Measurements from ENCODE around the gene CPM.

The CPM gene

GRCh38 chr12:68884251-68884650, 48.7 kb downstream of the CPM start:
- Mint-ChIP-seq H3K36me3 (peaks cover 6% of the 10 kb centered on the region), H3K4me3 (no peak overlapping the region), H3K4me1 (ENCODE audit: low read depth) (peaks cover 10% of the 10 kb centered on the region), H3K27ac (no peak overlapping the region), H3K27me3 (peaks cover 1% of the 10 kb centered on the region), H3K9me3 (ENCODE audit: low read depth) (peaks cover 4% of the 10 kb centered on the region)

GRCh38 chr12:68883151-68883550, 49.8 kb downstream of the CPM start:
- Mint-ChIP-seq H3K27me3 (peaks cover 1% of the 10 kb centered on the region), H3K36me3 (peaks cover 9% of the 10 kb centered on the region), H3K27ac (no peak overlapping the region), H3K4me3 (no peak overlapping the region), H3K9me3 (ENCODE audit: low read depth) (peaks cover 9% of the 10 kb centered on the region), H3K4me1 (ENCODE audit: low read depth) (peaks cover 5% of the 10 kb centered on the region)

DNA sequence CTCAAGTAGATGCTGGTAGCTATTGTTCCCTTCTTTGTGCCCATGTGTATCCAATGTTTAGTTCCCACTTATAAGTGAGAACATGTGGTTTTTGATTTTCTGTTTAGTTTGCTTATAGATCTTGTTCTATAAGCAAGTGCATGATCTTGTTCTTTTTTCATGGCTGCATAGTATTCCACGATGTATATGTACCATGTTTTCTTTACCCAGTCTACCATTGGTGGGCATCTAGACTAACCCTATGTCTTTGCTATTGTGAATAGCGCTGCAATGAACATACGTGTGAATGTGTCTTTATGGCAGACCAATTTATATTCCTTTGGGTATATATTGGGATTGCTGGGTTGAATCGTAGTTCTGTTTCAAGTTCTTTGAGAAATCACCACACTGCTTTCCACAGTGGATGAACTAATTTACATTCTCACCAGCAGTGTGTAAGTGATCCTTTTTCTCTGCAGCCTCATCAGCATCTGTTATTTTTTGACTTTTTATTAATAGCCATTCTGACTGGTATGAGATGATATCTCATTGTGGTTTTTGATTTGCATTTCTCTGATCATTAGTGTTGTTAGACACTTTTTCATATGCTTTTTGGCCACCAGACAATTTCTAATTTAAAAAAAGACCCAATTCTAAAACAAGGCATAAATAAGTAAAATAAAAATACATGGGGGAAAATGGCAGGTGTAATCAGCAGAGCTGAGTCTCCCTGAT, 50.6 kb downstream of the CPM start:
- Mint-ChIP-seq H3K27me3 (peaks cover 1% of the 10 kb centered on the region), H3K4me1 (ENCODE audit: low read depth) (no peaks in the 10 kb centered on the region), H3K36me3 (peaks cover 12% of the 10 kb centered on the region), H3K4me3 (no peak overlapping the region), H3K9me3 (ENCODE audit: low read depth) (peaks cover 9% of the 10 kb centered on the region), H3K27ac (no peak overlapping the region)

DNA sequence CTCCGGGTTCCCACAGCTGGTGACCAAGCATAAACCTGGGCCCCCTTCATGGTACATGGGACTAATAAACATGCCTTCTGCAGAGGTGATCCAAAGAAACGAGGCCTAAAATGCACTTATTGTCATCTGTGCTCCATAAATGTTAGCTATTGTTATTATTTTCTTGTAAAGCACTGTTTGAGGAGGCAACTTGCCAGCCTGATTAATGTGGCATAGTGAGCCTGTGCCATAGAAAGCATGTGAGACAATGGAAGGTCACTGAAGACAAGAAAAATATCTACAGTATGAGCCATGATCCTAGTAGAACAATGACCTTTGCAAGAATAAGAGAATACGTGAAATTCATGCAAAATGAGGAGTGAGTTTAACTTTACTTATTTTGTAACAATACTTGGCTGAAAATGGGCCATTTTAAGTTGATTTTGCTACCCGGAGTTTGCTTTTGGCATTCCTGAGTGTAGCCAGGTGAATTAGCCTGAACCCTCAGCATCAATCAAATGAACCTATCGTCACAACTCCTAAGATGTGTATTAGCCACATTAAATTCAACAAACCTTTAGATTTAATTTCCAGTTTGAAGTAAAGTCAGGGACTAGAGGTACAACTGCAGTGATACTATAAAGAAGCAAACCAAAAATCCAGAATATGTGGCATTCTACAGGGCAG, 52.2 kb downstream of the CPM start:
- no peak overlapping the region for H3K27ac Mint-ChIP-seq
- no peak overlapping the region for H3K4me3 Mint-ChIP-seq
- H3K4me1 Mint-ChIP-seq (ENCODE audit: low read depth) = no peaks in the 10 kb centered on the region
- no peaks in the 10 kb centered on the region for H3K27me3 Mint-ChIP-seq
- H3K9me3 Mint-ChIP-seq (ENCODE audit: low read depth) = peaks cover 9% of the 10 kb centered on the region
- H3K36me3 Mint-ChIP-seq = peaks cover 12% of the 10 kb centered on the region

DNA sequence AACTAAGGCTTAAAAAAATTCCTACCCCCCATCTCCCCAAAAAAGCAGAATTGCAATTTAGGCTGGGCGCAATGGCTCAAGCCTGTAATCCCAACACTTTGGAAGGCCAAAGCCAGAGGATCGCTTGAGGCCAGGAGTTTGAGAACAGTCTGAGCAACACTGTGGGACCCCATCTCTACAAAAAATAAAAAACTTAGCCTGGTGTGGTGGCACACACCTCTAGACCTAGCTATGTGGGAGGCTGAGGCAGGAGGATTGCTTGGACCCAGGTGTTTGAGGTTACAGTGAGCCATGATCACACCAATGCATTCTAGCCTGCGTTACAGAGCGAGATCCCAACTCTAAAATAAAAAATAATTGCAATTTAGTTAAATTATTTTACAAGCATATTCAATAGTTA, 54.1 kb downstream of the CPM start:
- Mint-ChIP-seq H3K27me3 (peaks cover 2% of the 10 kb centered on the region), H3K27ac (no peak overlapping the region), H3K4me3 (no peak overlapping the region), H3K36me3 (peaks cover 11% of the 10 kb centered on the region), H3K4me1 (ENCODE audit: low read depth) (no peaks in the 10 kb centered on the region), H3K9me3 (ENCODE audit: low read depth) (peaks cover 9% of the 10 kb centered on the region)

- Mint-ChIP-seq H3K4me1 (ENCODE audit: low read depth) (no peaks in the 10 kb centered on the region), H3K27ac (no peak overlapping the region), H3K4me3 (no peak overlapping the region), H3K27me3 (peaks cover 2% of the 10 kb centered on the region), H3K9me3 (ENCODE audit: low read depth) (peaks cover 9% of the 10 kb centered on the region), H3K36me3 (peaks cover 11% of the 10 kb centered on the region)
Observed at GRCh38 chr12:68878283-68878682, 54.7 kb downstream of the CPM start.

- Mint-ChIP-seq H3K9me3 (ENCODE audit: low read depth) (peaks cover 9% of the 10 kb centered on the region), H3K4me3 (no peak overlapping the region), H3K4me1 (ENCODE audit: low read depth) (no peaks in the 10 kb centered on the region), H3K36me3 (peaks cover 11% of the 10 kb centered on the region), H3K27ac (no peak overlapping the region), H3K27me3 (peaks cover 2% of the 10 kb centered on the region)
Observed at GRCh38 chr12:68877583-68877982, 55.4 kb downstream of the CPM start.

- H3K4me3 Mint-ChIP-seq = no peak overlapping the region
- H3K27me3 Mint-ChIP-seq = peaks cover 2% of the 10 kb centered on the region
- no peaks in the 10 kb centered on the region for H3K4me1 Mint-ChIP-seq (ENCODE audit: low read depth)
- H3K9me3 Mint-ChIP-seq (ENCODE audit: low read depth) = peaks cover 5% of the 10 kb centered on the region
- no peak overlapping the region for H3K27ac Mint-ChIP-seq
- peaks cover 8% of the 10 kb centered on the region for H3K36me3 Mint-ChIP-seq
Observed at GRCh38 chr12:68876461-68876860, 56.5 kb downstream of the CPM start.

DNA sequence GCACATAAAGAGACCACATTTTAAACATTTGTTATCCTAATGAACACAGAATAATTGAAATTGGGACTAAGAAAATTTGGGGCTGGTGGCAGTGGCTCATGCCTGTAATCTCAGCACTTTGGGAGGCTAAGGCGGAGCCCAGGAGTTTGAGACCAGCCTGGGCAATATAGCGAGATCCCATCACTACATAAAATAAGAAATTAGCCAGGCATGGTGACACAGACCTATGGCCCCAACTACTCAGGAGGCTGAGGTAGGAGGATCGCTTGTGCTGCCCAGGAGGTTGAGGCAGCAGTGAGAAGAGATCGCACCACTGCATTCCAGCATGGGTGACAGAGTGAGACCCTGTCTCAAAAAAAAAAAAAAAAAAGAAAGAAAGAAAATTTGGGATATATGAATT, 59.7 kb downstream of the CPM start:
- Mint-ChIP-seq H3K9me3 (ENCODE audit: low read depth) (peaks cover under 1% of the 10 kb centered on the region), H3K4me3 (no peak overlapping the region), H3K27ac (no peak overlapping the region), H3K36me3 (peaks cover 5% of the 10 kb centered on the region), H3K4me1 (ENCODE audit: low read depth) (no peaks in the 10 kb centered on the region), H3K27me3 (peaks cover 2% of the 10 kb centered on the region)

GRCh38 chr12:68871921-68872320, 61.0 kb downstream of the CPM start:
- Mint-ChIP-seq H3K36me3 (peaks cover 2% of the 10 kb centered on the region), H3K9me3 (ENCODE audit: low read depth) (no peaks in the 10 kb centered on the region), H3K4me3 (no peak overlapping the region), H3K27me3 (peaks cover 2% of the 10 kb centered on the region), H3K4me1 (ENCODE audit: low read depth) (no peaks in the 10 kb centered on the region), H3K27ac (no peak overlapping the region)

DNA sequence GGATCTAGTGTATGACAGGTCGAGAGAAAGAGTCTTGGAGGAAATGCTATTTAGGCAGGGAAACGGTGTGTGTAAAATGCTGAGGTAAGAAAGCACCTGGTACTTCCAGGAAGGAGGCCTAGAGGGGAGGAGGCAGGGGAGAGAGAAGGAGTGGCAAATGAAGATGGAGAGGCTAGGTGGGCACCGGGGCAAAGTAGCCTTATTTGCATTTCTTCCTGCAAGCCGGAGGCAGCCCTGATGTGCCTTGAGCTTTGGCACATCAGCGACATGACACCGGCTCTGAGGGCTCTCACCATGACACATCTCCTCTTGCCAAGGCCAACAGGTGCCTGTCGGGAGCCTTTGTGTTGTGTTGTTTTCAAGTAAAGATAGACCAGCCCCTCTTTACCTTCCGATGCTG, 61.6 kb downstream of the CPM start:
- Mint-ChIP-seq H3K4me3 (no peak overlapping the region), H3K9me3 (ENCODE audit: low read depth) (no peaks in the 10 kb centered on the region), H3K27me3 (peaks cover 2% of the 10 kb centered on the region), H3K36me3 (peaks cover 2% of the 10 kb centered on the region), H3K4me1 (ENCODE audit: low read depth) (no peaks in the 10 kb centered on the region), H3K27ac (no peak overlapping the region)

- no peaks in the 10 kb centered on the region for H3K9me3 Mint-ChIP-seq (ENCODE audit: low read depth)
- no peaks in the 10 kb centered on the region for H3K4me1 Mint-ChIP-seq (ENCODE audit: low read depth)
- H3K36me3 Mint-ChIP-seq = peaks cover 2% of the 10 kb centered on the region
- H3K4me3 Mint-ChIP-seq = no peak overlapping the region
- H3K27me3 Mint-ChIP-seq = peaks cover 2% of the 10 kb centered on the region
- H3K27ac Mint-ChIP-seq = no peak overlapping the region
Observed at GRCh38 chr12:68870443-68870842, 62.5 kb downstream of the CPM start.

DNA sequence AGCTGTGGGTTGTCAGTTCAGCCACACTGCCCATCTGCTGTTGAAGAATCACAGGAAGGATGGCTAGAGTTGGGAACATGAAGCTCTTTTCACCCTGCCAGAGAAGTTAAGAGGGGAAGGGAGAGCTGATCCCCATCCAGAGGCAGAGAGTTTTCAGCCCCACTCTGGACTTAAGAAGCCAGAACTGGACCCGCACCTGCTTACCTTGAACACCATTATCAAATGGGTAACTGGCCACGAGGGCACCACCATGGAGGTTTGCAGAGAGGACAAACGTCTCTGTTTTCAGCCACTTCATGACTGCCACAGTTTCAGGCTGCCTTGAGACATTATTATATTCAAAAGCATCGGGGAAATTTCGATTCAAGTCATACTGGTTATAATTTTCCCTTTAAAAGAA, 63.0 kb downstream of the CPM start:
- no peaks in the 10 kb centered on the region for H3K4me1 Mint-ChIP-seq (ENCODE audit: low read depth)
- peaks cover 2% of the 10 kb centered on the region for H3K27me3 Mint-ChIP-seq
- H3K27ac Mint-ChIP-seq = no peak overlapping the region
- no peaks in the 10 kb centered on the region for H3K9me3 Mint-ChIP-seq (ENCODE audit: low read depth)
- peaks cover 2% of the 10 kb centered on the region for H3K36me3 Mint-ChIP-seq
- no peak overlapping the region for H3K4me3 Mint-ChIP-seq

DNA sequence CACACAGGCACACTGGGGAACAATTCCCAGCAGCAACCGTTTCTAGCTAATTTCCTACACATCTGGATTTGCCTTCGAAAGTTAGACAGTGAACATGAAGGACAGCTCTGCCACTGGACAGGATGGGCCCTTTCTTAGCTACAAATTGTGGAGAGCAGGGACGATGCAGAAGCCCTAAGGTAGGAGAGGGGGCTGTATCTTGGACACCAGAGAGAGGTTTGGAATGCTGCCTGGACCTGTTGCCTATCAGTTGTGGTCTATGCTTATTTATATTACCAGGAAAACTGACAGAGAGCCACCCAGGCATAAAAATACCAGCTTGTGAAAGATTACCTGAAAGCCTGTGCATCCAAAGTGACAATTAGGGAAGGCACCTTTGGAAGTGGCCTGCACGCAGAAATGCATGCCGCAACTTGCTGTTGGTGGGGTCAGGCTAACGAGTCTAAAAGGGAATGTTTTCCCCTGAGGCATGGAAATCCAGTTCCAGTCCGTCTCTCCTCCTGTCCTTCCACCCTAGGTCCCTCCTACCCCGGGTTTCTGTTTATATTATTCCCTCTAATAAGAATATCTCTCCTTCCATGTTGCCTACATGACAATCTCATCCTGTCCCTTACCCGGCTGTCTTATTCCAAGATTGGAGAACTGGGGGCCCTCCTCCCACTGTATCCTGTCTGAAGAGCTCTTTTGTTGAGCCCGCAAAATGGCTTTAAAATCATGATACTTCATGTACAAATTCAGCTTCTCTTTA, 64.8 kb downstream of the CPM start:
- Mint-ChIP-seq H3K4me1 (ENCODE audit: low read depth) (no peaks in the 10 kb centered on the region), H3K36me3 (no peaks in the 10 kb centered on the region), H3K27me3 (no peaks in the 10 kb centered on the region), H3K9me3 (ENCODE audit: low read depth) (no peaks in the 10 kb centered on the region), H3K27ac (no peak overlapping the region), H3K4me3 (no peak overlapping the region)

DNA sequence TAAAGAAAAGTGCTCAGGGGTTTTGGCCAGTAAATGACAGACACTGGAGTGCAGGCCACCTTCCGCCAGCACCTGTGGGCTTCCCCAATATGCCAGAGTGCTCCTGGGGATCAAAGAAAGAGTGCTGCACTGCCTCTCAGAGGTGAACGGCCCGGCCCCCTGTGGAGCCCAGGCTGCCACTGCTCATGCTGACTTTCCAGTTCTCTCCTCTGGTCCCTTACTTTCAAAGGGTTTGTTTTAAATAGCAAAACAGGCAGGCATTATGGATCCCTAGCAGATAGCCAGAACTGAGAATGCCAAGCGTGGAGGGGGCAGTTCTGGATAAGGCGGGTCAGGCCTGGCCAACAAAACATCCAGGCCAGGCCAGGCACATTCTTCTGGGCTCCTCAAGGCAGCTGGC, 65.4 kb downstream of the CPM start:
- no peaks in the 10 kb centered on the region for H3K9me3 Mint-ChIP-seq (ENCODE audit: low read depth)
- H3K4me1 Mint-ChIP-seq (ENCODE audit: low read depth) = no peaks in the 10 kb centered on the region
- no peak overlapping the region for H3K27ac Mint-ChIP-seq
- no peak overlapping the region for H3K4me3 Mint-ChIP-seq
- no peaks in the 10 kb centered on the region for H3K36me3 Mint-ChIP-seq
- H3K27me3 Mint-ChIP-seq = no peaks in the 10 kb centered on the region
